WTC11 (cell line): ENCODE data around the gene ADAMTS15. TPM values are rescaled to one million over a fixed set of nuclear protein-coding genes. Genes with fewer than 3 reads are reported as not detected.
A peak's percentile ranks its signal among the peaks of the same experiment; 100 is the strongest.

Experiments
- ATF1 ChIP-seq: sonication (generic); formaldehyde crosslinking; IDR thresholded peaks from 2 replicates; pipeline ENCODE4 v1.8.1; 2023; ENCODE audit warnings: mild to moderate bottlenecking, moderate library complexity, missing genetic modification reagents
- ATF6 ChIP-seq: sonication (generic); formaldehyde crosslinking; IDR thresholded peaks from 2 replicates; pipeline ENCODE4 v1.8.1; 2023; ENCODE audit warnings: mild to moderate bottlenecking, missing genetic modification reagents
- CDX4 ChIP-seq: fragments of 250-450 bp; sonication (Bioruptor Pico); IDR thresholded peaks from 2 replicates; pipeline ENCODE4 v1.9.0; 2021; ENCODE audit warnings: moderate library complexity, mild to moderate bottlenecking, inconsistent platforms, borderline replicate concordance
- ESRRA ChIP-seq: sonication (generic); formaldehyde crosslinking; IDR thresholded peaks from 2 replicates; pipeline ENCODE4 v1.8.1; 2022; ENCODE audit warnings: mild to moderate bottlenecking, missing genetic modification reagents, borderline replicate concordance
- ETV6 ChIP-seq: sonication (generic); formaldehyde crosslinking; IDR thresholded peaks from 2 replicates; pipeline ENCODE4 v1.8.1; 2022; ENCODE audit warnings: mild to moderate bottlenecking, missing genetic modification reagents
- FOXP1 ChIP-seq: sonication (generic); formaldehyde crosslinking; IDR thresholded peaks from 2 replicates; pipeline ENCODE4 v1.8.0; 2022; ENCODE audit warnings: missing genetic modification reagents, mild to moderate bottlenecking, moderate library complexity, borderline replicate concordance
- HMGA2 ChIP-seq: fragments of 250-450 bp; sonication (Bioruptor Pico); IDR thresholded peaks from 2 replicates; pipeline ENCODE4 v1.4.0; 2021; ENCODE audit warnings: mild to moderate bottlenecking, moderate library complexity
- MYBL2 ChIP-seq: sonication (generic); formaldehyde crosslinking; IDR thresholded peaks from 2 replicates; pipeline ENCODE4 v1.8.1; 2023; ENCODE audit warnings: mild to moderate bottlenecking, moderate library complexity, missing genetic modification reagents
- NFYB ChIP-seq: sonication (generic); formaldehyde crosslinking; conservative IDR thresholded peaks from 2 replicates; pipeline ENCODE4 v1.8.0; 2022; ENCODE audit warnings: low read depth, missing genetic modification reagents
- NR2C2 ChIP-seq: sonication (generic); formaldehyde crosslinking; IDR thresholded peaks from 2 replicates; pipeline ENCODE4 v1.8.0; 2022; ENCODE audit warnings: mild to moderate bottlenecking, missing genetic modification reagents
- SMAD3 ChIP-seq: sonication (generic); formaldehyde crosslinking; IDR thresholded peaks from 2 replicates; pipeline ENCODE4 v1.8.0; 2022; ENCODE audit warnings: missing genetic modification reagents, mild to moderate bottlenecking, borderline replicate concordance
- SMAD4 ChIP-seq: sonication (generic); formaldehyde crosslinking; IDR thresholded peaks from 2 replicates; pipeline ENCODE4 v1.8.0; 2022; ENCODE audit warnings: mild to moderate bottlenecking, missing genetic modification reagents
- SOX15 ChIP-seq: fragments of 250-450 bp; sonication (Bioruptor Pico); IDR thresholded peaks from 2 replicates; pipeline ENCODE4 v1.9.0; 2021; ENCODE audit warnings: mild to moderate bottlenecking
- TEAD4 ChIP-seq: sonication (generic); formaldehyde crosslinking; IDR thresholded peaks from 2 replicates; pipeline ENCODE4 v1.8.0; 2022; ENCODE audit warnings: mild to moderate bottlenecking, missing genetic modification reagents
- ZNF232 ChIP-seq: sonication (generic); formaldehyde crosslinking; IDR thresholded peaks from 2 replicates; pipeline ENCODE4 v1.8.0; 2022; ENCODE audit warnings: mild to moderate bottlenecking, missing genetic modification reagents
- ZNF425 ChIP-seq: fragments of 250-450 bp; sonication (Bioruptor Pico); conservative IDR thresholded peaks from 2 replicates; pipeline ENCODE4 v1.9.0; 2021; ENCODE audit warnings: mild to moderate bottlenecking
- total RNA-seq: library from RNA; stranded (reverse); gene quantifications from 3 replicates; pipeline ENCODE4 v1.2.3, GENCODE V29; 2021
- TF ChIP-seq, protein P1 (sequence below): sonication (generic); formaldehyde crosslinking; IDR thresholded peaks from 2 replicates; pipeline ENCODE4 v1.8.0; 2023; ENCODE audit warnings: missing genetic modification reagents, mild to moderate bottlenecking, borderline replicate concordance
- TF ChIP-seq, protein P2 (sequence below): fragments of 250-450 bp; sonication (Bioruptor Pico); IDR thresholded peaks from 2 replicates; pipeline ENCODE4 v1.9.0; 2021; ENCODE audit warnings: mild to moderate bottlenecking, borderline replicate concordance
- TF ChIP-seq, protein P3 (sequence below): sonication (generic); formaldehyde crosslinking; IDR thresholded peaks from 2 replicates; pipeline ENCODE4 v1.8.1; 2023; ENCODE audit warnings: mild to moderate bottlenecking, missing genetic modification reagents
- TF ChIP-seq, protein P4 (sequence below): sonication (generic); formaldehyde crosslinking; IDR thresholded peaks from 2 replicates; pipeline ENCODE4 v1.8.1; 2022; ENCODE audit warnings: missing genetic modification reagents, borderline replicate concordance
- TF ChIP-seq, protein P5 (sequence below): fragments of 250-450 bp; sonication (Bioruptor Pico); IDR thresholded peaks from 2 replicates; pipeline ENCODE4 v1.9.0; 2021; ENCODE audit warnings: mild to moderate bottlenecking

The ADAMTS15 gene
- total RNA-seq, 1 experiment from 2014 or later: 3.7 TPM

- TF ChIP-seq, protein P1, sequence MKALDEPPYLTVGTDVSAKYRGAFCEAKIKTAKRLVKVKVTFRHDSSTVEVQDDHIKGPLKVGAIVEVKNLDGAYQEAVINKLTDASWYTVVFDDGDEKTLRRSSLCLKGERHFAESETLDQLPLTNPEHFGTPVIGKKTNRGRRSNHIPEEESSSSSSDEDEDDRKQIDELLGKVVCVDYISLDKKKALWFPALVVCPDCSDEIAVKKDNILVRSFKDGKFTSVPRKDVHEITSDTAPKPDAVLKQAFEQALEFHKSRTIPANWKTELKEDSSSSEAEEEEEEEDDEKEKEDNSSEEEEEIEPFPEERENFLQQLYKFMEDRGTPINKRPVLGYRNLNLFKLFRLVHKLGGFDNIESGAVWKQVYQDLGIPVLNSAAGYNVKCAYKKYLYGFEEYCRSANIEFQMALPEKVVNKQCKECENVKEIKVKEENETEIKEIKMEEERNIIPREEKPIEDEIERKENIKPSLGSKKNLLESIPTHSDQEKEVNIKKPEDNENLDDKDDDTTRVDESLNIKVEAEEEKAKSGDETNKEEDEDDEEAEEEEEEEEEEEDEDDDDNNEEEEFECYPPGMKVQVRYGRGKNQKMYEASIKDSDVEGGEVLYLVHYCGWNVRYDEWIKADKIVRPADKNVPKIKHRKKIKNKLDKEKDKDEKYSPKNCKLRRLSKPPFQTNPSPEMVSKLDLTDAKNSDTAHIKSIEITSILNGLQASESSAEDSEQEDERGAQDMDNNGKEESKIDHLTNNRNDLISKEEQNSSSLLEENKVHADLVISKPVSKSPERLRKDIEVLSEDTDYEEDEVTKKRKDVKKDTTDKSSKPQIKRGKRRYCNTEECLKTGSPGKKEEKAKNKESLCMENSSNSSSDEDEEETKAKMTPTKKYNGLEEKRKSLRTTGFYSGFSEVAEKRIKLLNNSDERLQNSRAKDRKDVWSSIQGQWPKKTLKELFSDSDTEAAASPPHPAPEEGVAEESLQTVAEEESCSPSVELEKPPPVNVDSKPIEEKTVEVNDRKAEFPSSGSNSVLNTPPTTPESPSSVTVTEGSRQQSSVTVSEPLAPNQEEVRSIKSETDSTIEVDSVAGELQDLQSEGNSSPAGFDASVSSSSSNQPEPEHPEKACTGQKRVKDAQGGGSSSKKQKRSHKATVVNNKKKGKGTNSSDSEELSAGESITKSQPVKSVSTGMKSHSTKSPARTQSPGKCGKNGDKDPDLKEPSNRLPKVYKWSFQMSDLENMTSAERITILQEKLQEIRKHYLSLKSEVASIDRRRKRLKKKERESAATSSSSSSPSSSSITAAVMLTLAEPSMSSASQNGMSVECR (CRISPR knock-in tag): peak; percentile 98
- peak; percentile 90 for TF ChIP-seq SMAD4 (CRISPR knock-in tag)
- TF ChIP-seq TEAD4: peak; percentile 79; the same call in 1 of the 2 replicates
- peak; percentile 95 for TF ChIP-seq ZNF232
- TF ChIP-seq, protein P2, sequence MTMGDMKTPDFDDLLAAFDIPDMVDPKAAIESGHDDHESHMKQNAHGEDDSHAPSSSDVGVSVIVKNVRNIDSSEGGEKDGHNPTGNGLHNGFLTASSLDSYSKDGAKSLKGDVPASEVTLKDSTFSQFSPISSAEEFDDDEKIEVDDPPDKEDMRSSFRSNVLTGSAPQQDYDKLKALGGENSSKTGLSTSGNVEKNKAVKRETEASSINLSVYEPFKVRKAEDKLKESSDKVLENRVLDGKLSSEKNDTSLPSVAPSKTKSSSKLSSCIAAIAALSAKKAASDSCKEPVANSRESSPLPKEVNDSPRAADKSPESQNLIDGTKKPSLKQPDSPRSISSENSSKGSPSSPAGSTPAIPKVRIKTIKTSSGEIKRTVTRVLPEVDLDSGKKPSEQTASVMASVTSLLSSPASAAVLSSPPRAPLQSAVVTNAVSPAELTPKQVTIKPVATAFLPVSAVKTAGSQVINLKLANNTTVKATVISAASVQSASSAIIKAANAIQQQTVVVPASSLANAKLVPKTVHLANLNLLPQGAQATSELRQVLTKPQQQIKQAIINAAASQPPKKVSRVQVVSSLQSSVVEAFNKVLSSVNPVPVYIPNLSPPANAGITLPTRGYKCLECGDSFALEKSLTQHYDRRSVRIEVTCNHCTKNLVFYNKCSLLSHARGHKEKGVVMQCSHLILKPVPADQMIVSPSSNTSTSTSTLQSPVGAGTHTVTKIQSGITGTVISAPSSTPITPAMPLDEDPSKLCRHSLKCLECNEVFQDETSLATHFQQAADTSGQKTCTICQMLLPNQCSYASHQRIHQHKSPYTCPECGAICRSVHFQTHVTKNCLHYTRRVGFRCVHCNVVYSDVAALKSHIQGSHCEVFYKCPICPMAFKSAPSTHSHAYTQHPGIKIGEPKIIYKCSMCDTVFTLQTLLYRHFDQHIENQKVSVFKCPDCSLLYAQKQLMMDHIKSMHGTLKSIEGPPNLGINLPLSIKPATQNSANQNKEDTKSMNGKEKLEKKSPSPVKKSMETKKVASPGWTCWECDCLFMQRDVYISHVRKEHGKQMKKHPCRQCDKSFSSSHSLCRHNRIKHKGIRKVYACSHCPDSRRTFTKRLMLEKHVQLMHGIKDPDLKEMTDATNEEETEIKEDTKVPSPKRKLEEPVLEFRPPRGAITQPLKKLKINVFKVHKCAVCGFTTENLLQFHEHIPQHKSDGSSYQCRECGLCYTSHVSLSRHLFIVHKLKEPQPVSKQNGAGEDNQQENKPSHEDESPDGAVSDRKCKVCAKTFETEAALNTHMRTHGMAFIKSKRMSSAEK (CRISPR knock-in tag): no peak; the same call in 1 of the 2 replicates
- peak; percentile 98 for TF ChIP-seq SMAD3
- TF ChIP-seq ZNF425 (CRISPR knock-in tag): no peak
- peak; percentile 98 for TF ChIP-seq FOXP1 (CRISPR knock-in tag)
- no peak for TF ChIP-seq HMGA2 (CRISPR knock-in tag)
- TF ChIP-seq, protein P3, sequence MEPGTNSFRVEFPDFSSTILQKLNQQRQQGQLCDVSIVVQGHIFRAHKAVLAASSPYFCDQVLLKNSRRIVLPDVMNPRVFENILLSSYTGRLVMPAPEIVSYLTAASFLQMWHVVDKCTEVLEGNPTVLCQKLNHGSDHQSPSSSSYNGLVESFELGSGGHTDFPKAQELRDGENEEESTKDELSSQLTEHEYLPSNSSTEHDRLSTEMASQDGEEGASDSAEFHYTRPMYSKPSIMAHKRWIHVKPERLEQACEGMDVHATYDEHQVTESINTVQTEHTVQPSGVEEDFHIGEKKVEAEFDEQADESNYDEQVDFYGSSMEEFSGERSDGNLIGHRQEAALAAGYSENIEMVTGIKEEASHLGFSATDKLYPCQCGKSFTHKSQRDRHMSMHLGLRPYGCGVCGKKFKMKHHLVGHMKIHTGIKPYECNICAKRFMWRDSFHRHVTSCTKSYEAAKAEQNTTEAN: peak; percentile 91
- TF ChIP-seq ETV6 (CRISPR knock-in tag): peak; percentile 97
- peak; percentile 92 for TF ChIP-seq MYBL2 (CRISPR knock-in tag)
- TF ChIP-seq NR2C2: peak; percentile 79
- peak; percentile 91; the same call in 1 of the 2 replicates for TF ChIP-seq ESRRA (CRISPR knock-in tag)
- peak; percentile 85; the same call in 1 of the 2 replicates for TF ChIP-seq ATF1 (CRISPR knock-in tag)
- TF ChIP-seq SOX15: no peak
- TF ChIP-seq, protein P4, sequence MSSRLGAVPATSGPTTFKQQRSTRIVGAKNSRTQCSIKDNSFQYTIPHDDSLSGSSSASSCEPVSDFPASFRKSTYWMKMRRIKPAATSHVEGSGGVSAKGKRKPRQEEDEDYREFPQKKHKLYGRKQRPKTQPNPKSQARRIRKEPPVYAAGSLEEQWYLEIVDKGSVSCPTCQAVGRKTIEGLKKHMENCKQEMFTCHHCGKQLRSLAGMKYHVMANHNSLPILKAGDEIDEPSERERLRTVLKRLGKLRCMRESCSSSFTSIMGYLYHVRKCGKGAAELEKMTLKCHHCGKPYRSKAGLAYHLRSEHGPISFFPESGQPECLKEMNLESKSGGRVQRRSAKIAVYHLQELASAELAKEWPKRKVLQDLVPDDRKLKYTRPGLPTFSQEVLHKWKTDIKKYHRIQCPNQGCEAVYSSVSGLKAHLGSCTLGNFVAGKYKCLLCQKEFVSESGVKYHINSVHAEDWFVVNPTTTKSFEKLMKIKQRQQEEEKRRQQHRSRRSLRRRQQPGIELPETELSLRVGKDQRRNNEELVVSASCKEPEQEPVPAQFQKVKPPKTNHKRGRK (CRISPR knock-in tag): no peak
- TF ChIP-seq CDX4: no peak
- peak; percentile 96 for TF ChIP-seq NFYB (CRISPR knock-in tag)
- TF ChIP-seq, protein P5, sequence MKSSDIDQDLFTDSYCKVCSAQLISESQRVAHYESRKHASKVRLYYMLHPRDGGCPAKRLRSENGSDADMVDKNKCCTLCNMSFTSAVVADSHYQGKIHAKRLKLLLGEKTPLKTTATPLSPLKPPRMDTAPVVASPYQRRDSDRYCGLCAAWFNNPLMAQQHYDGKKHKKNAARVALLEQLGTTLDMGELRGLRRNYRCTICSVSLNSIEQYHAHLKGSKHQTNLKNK (CRISPR knock-in tag): no peak
- TF ChIP-seq ATF6 (CRISPR knock-in tag): no peak
Observed at GRCh38 chr11:130449996-130450769, 1.7 kb downstream of the ADAMTS15 start (continued).
